VCaP (cell line): Measurements from ENCODE around the gene KRT15.
A peak's percentile ranks its signal among the peaks of the same experiment; 100 is the strongest.

ENCODE experiments used
- H3K27ac ChIP-seq: fragments of 450-650 bp; 2 replicates; pipeline ENCODE4 v1.5.1; 2017
- CTCF ChIP-seq: fragments of 450-650 bp; conservative IDR thresholded peaks from 2 replicates; pipeline ENCODE4 v1.5.1; 2017; ENCODE audit warnings: mild to moderate bottlenecking, moderate library complexity

KRT15 gene

GRCh38 chr17:41489531-41489930, 29.2 kb downstream of the KRT15 start, which contains the start of gene KRT36:
KRT36 (minus strand) TSS chr17:41489910; CDS start chr17:41489864, 46 bp downstream.
- H3K27ac ChIP-seq: peak within 1 kb of the TSS; percentile 58
- TF ChIP-seq CTCF: no peak

GRCh38 chr17:41486809-41487530, 31.7 kb downstream of the KRT15 start:
- 0 out of 2 replicates have a peak, but pooled peaks have one; percentile 17 for TF ChIP-seq CTCF
- no peak overlapping the region for H3K27ac ChIP-seq

DNA sequence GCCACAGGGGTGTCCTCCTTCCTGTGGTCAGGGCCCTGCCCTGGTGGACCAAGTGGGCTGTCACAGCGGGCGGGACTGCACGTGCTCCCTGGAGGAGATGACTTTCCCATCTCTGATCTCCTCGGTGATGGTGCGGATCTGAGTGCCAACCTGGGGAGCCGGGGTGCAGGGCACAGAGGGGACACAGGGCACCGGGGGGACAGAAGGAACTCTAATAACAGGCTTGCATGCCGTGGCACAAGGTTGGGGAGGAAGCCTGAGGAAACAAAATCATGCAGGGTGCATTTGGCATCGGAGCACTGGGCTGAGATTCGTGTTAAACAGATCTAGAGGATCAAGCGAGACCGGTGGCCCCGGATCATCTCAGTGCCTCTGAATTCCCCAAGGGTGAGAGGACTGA, 32.4 kb downstream of the KRT15 start:
- no peak for TF ChIP-seq CTCF
- H3K27ac ChIP-seq: no peak overlapping the region

GRCh38 chr17:41484920-41485904, 33.5 kb downstream of the KRT15 start:
- no peak for TF ChIP-seq CTCF
- H3K27ac ChIP-seq: no peak overlapping the region; the same call in 1 of the 2 replicates

GRCh38 chr17:41483991-41484826, 34.5 kb downstream of the KRT15 start:
- no peak for TF ChIP-seq CTCF
- no peak overlapping the region; the same call in 1 of the 2 replicates for H3K27ac ChIP-seq

DNA sequence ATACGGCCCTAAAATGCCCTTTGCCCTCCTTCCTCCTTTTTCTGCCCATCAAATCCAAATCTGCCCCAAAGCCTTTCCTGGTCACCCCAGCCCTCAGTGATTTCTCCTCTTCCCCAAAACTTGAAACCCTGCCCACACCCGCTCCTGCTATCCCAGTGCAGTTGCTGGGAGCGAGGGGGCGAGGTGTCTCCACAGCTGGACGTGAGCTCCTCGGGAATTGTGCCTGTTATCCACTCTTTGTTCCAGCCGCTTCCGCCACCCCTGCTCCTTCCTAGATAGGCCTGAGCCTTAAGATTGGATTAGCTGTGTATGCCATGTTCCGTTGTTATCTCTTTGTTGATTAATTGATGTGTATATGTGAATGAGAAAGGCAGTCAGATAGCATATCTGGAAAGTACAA, 35.2 kb downstream of the KRT15 start:
- no peak for TF ChIP-seq CTCF

More for the DNA sequence above, 35.2 kb downstream of the KRT15 start:
- no peak overlapping the region for H3K27ac ChIP-seq
